WTC11 (cell line): ENCODE results near the gene RHOU. TPM values are rescaled to one million over a fixed set of nuclear protein-coding genes. Genes with fewer than 3 reads are reported as not detected.

Source experiments
- ATAC-seq: fragments of 200-7000 bp; cut with Tn5 transposase; 2 replicates; pipeline ENCODE4 v1.10.0; 2021; ENCODE audit warnings: mild to moderate bottlenecking, moderate library complexity
- CTCF ChIA-PET: fragments of 300-600 bp; sonication (Branson Sonifier 250); formaldehyde crosslinking; loops from one replicate; lab custom pipeline; 2021; ENCODE audit warnings: antibody characterized with exemption; lab: Charles Lee
- POLR2A ChIA-PET: fragments of 350-600 bp; sonication (Branson Sonifier 250); formaldehyde crosslinking; loops from one replicate; lab custom pipeline; 2021; ENCODE audit warnings: antibody characterized with exemption; lab: Charles Lee
- DNase-seq: peaks from one replicate; pipeline ENCODE4 v3.0.0; 2021; ENCODE audit warnings: low spot score
- H3K27ac Mint-ChIP-seq: 2 replicates; pipeline ENCODE4 v1.8.0; 2021; ENCODE audit warnings: mixed read lengths
- H3K27me3 Mint-ChIP-seq: 2 replicates; pipeline ENCODE4 v1.8.0; 2021; ENCODE audit warnings: low read depth, mild to moderate bottlenecking, moderate library complexity, mixed read lengths
- H3K36me3 Mint-ChIP-seq: 2 replicates; pipeline ENCODE4 v1.8.0; 2021; ENCODE audit warnings: mixed read lengths
- H3K4me1 Mint-ChIP-seq: 2 replicates; pipeline ENCODE4 v1.8.0; 2022; ENCODE audit warnings: mixed read lengths
- H3K4me3 Mint-ChIP-seq: 2 replicates; pipeline ENCODE4 v1.8.0; 2021; ENCODE audit warnings: mild to moderate bottlenecking, moderate library complexity, mixed read lengths
- H3K9me3 Mint-ChIP-seq: 2 replicates; pipeline ENCODE4 v1.8.0; 2021; ENCODE audit warnings: mixed read lengths
- ATF2 ChIP-seq: sonication (generic); formaldehyde crosslinking; IDR thresholded peaks from 2 replicates; pipeline ENCODE4 v1.8.1; 2022; ENCODE audit warnings: low read depth, missing genetic modification reagents, borderline replicate concordance
- CREB1 ChIP-seq: sonication (generic); formaldehyde crosslinking; IDR thresholded peaks from 2 replicates; pipeline ENCODE4 v1.8.0; 2023; ENCODE audit warnings: mild to moderate bottlenecking, missing genetic modification reagents
- E2F1 ChIP-seq: sonication (generic); formaldehyde crosslinking; IDR thresholded peaks from 2 replicates; pipeline ENCODE4 v1.8.0; 2022; ENCODE audit warnings: mild to moderate bottlenecking, missing genetic modification reagents
- FOXK1 ChIP-seq: sonication (generic); formaldehyde crosslinking; IDR thresholded peaks from 2 replicates; pipeline ENCODE4 v1.8.0; 2022; ENCODE audit warnings: mild to moderate bottlenecking, moderate library complexity, missing genetic modification reagents
- FOXP1 ChIP-seq: sonication (generic); formaldehyde crosslinking; IDR thresholded peaks from 2 replicates; pipeline ENCODE4 v1.8.0; 2022; ENCODE audit warnings: missing genetic modification reagents, mild to moderate bottlenecking, moderate library complexity, borderline replicate concordance
- GRHL2 ChIP-seq: fragments of 250-450 bp; sonication (Bioruptor Pico); IDR thresholded peaks from 2 replicates; pipeline ENCODE4 v1.8.0; 2022; ENCODE audit warnings: mild to moderate bottlenecking, moderate library complexity; ENCODE audit not compliant: insufficient replicate concordance, severe bottlenecking
- HMGXB4 ChIP-seq: sonication (generic); formaldehyde crosslinking; IDR thresholded peaks from 2 replicates; pipeline ENCODE4 v1.8.1; 2023; ENCODE audit warnings: mild to moderate bottlenecking, moderate library complexity, missing genetic modification reagents
- JUN ChIP-seq: sonication (generic); formaldehyde crosslinking; IDR thresholded peaks from 2 replicates; pipeline ENCODE4 v1.8.0; 2023; ENCODE audit warnings: mild to moderate bottlenecking, missing genetic modification reagents
- MAX ChIP-seq: sonication (generic); formaldehyde crosslinking; IDR thresholded peaks from 2 replicates; pipeline ENCODE4 v1.8.0; 2022; ENCODE audit warnings: mild to moderate bottlenecking, missing genetic modification reagents
- PRDM15 ChIP-seq: sonication (generic); formaldehyde crosslinking; IDR thresholded peaks from 2 replicates; pipeline ENCODE4 v1.8.0; 2022; ENCODE audit warnings: missing genetic modification reagents
- PREB ChIP-seq: sonication (generic); formaldehyde crosslinking; IDR thresholded peaks from 2 replicates; pipeline ENCODE4 v1.8.1; 2022; ENCODE audit warnings: mild to moderate bottlenecking, missing genetic modification reagents, moderate library complexity, borderline replicate concordance
- TCF7 ChIP-seq: sonication (generic); formaldehyde crosslinking; IDR thresholded peaks from 2 replicates; pipeline ENCODE4 v1.8.0; 2022; ENCODE audit warnings: mild to moderate bottlenecking, low read depth, missing genetic modification reagents, moderate library complexity
- TEAD1 ChIP-seq: sonication (generic); formaldehyde crosslinking; IDR thresholded peaks from 2 replicates; pipeline ENCODE4 v1.8.0; 2022; ENCODE audit warnings: mild to moderate bottlenecking, missing genetic modification reagents
- TEAD4 ChIP-seq: sonication (generic); formaldehyde crosslinking; IDR thresholded peaks from 2 replicates; pipeline ENCODE4 v1.8.0; 2022; ENCODE audit warnings: mild to moderate bottlenecking, missing genetic modification reagents
- USF2 ChIP-seq: sonication (generic); formaldehyde crosslinking; IDR thresholded peaks from 2 replicates; pipeline ENCODE4 v1.8.1; 2023; ENCODE audit warnings: mild to moderate bottlenecking, missing genetic modification reagents, moderate library complexity
- ZBTB21 ChIP-seq: sonication (generic); formaldehyde crosslinking; IDR thresholded peaks from 2 replicates; pipeline ENCODE4 v1.8.1; 2023; ENCODE audit warnings: mild to moderate bottlenecking, missing genetic modification reagents, borderline replicate concordance
- ZMAT4 ChIP-seq: fragments of 250-450 bp; sonication (Bioruptor Pico); IDR thresholded peaks from 2 replicates; pipeline ENCODE4 v1.9.0; 2021; ENCODE audit warnings: mild to moderate bottlenecking
- ZNF121 ChIP-seq: sonication (generic); formaldehyde crosslinking; IDR thresholded peaks from 2 replicates; pipeline ENCODE4 v1.8.0; 2023; ENCODE audit warnings: missing genetic modification reagents
- ZNF138 ChIP-seq: sonication (generic); formaldehyde crosslinking; conservative IDR thresholded peaks from 2 replicates; pipeline ENCODE4 v1.8.1; 2022; ENCODE audit warnings: mild to moderate bottlenecking, moderate library complexity, missing genetic modification reagents
- ZNF396 ChIP-seq: fragments of 250-450 bp; sonication (Bioruptor Pico); IDR thresholded peaks from 2 replicates; pipeline ENCODE4 v1.8.0; 2021; ENCODE audit warnings: mild to moderate bottlenecking, moderate library complexity, borderline replicate concordance
- ZNF416 ChIP-seq: fragments of 250-450 bp; sonication (Bioruptor Pico); IDR thresholded peaks from 2 replicates; pipeline ENCODE4 v1.9.0; 2021; ENCODE audit warnings: mild to moderate bottlenecking, inconsistent platforms
- total RNA-seq: library from RNA; stranded (reverse); gene quantifications from 3 replicates; pipeline ENCODE4 v1.2.3, GENCODE V29; 2021

Gene RHOU
- total RNA-seq, 1 experiment from 2014 or later = 6.0 TPM

- Mint-ChIP-seq H3K4me3 (no peak overlapping the region), H3K36me3 (peaks cover 22% of the 10 kb centered on the region), H3K4me1 (peaks cover 11% of the 10 kb centered on the region), H3K27me3 (no peaks in the 10 kb centered on the region), H3K9me3 (no peaks in the 10 kb centered on the region), H3K27ac (no peak overlapping the region)
- ATAC-seq = no peak
- POLR2A ChIA-PET = no interaction called here
- no peak for DNase-seq
- CTCF ChIA-PET = no interaction called here
- no peak for TF ChIP-seq ZNF396 (CRISPR knock-in tag)
- TF ChIP-seq PREB (CRISPR knock-in tag) = no peak
- no peak for TF ChIP-seq MAX (CRISPR knock-in tag)
- no peak for TF ChIP-seq ZNF121 (CRISPR knock-in tag)
- no peak for TF ChIP-seq ATF2 (CRISPR knock-in tag)
- TF ChIP-seq GRHL2 = no peak
- no peak for TF ChIP-seq JUN
- TF ChIP-seq ZMAT4 = no peak
- TF ChIP-seq ZBTB21 = no peak
- no peak for TF ChIP-seq TEAD1
- TF ChIP-seq TCF7 (CRISPR knock-in tag) = no peak
- no peak for TF ChIP-seq ZNF416 (CRISPR knock-in tag)
- no peak for TF ChIP-seq FOXP1 (CRISPR knock-in tag)
- no peak for TF ChIP-seq ZNF138 (CRISPR knock-in tag)
Measured at GRCh38 chr1:228743405-228743804, 8.1 kb downstream of the RHOU start.

GRCh38 chr1:228744356-228744755 is 9.1 kb downstream of the RHOU start:
- DNase-seq (no peak), ATAC-seq (no peak)
- Mint-ChIP-seq H3K27ac (no peak overlapping the region), H3K36me3 (peaks cover 19% of the 10 kb centered on the region), H3K4me3 (no peak overlapping the region), H3K4me1 (peaks cover 10% of the 10 kb centered on the region), H3K9me3 (no peaks in the 10 kb centered on the region), H3K27me3 (no peaks in the 10 kb centered on the region)
- no peak for TF ChIP-seq HMGXB4 (CRISPR knock-in tag)
- no peak for TF ChIP-seq CREB1 (CRISPR knock-in tag)
- TF ChIP-seq TEAD4 (CRISPR knock-in tag) = no peak
- TF ChIP-seq ZNF138 (CRISPR knock-in tag) = no peak
- no peak for TF ChIP-seq JUN
- no peak for TF ChIP-seq PRDM15 (CRISPR knock-in tag)
- TF ChIP-seq FOXK1 (CRISPR knock-in tag) = no peak
- TF ChIP-seq ZBTB21 = no peak
- TF ChIP-seq E2F1 (CRISPR knock-in tag) = no peak
- no peak for TF ChIP-seq USF2 (CRISPR knock-in tag)
- ChIA-PET CTCF (no interaction called here), POLR2A (no interaction called here)
